K562 (cell line): ENCODE measurements around the gene TTLL10. TPM values are rescaled to one million over a fixed set of nuclear protein-coding genes. Genes with fewer than 3 reads are reported as not detected.

Experiments used
- ATAC-seq: fragments of 200-7000 bp; cut with Tn5 transposase; 3 replicates; pipeline ENCODE4 v1.9.1; 2020; ENCODE audit warnings: moderate library complexity
- BruUV-seq: library from RNA; stranded (reverse); fragments of 400-500 nt; replicated peaks from 2 replicates; lab custom pipeline; 2021; lab: Mats Ljungman, UMichigan
- CTCF ChIA-PET: fragments of 300-600 bp; formaldehyde crosslinking; extraction: SDS; loops from one replicate; lab custom pipeline; 2021; ENCODE audit warnings: low intra/inter-chr PET ratio; lab: Yijun Ruan, JAX
- POLR2A ChIA-PET: fragments of 300-600, 350-650 bp; sonication (Branson Sonifier 250); formaldehyde crosslinking; extraction: SDS; loops from one replicate; lab custom pipeline; 2021; ENCODE audit warnings: antibody characterized with exemption, inconsistent platforms; lab: Yijun Ruan, JAX
- DNase-seq, 4 experiments: peaks; one replicate each; pipeline versions ENCODE4 v3.0.0 to v3.0.0-alpha.2; 2011 to 2018; ENCODE audit warnings: low spot score in 3 of 4, mixed read lengths in 3 of 4; ENCODE audit errors: extremely low read depth in 1 of 4
- FAIRE-seq: peaks from 2 replicates; lab custom pipeline; 2011; peaks lifted over from hg19 to GRCh38; lab: Jason Lieb, UNC
- H2AFZ ChIP-seq: 2 replicates; pipeline ENCODE4 v1.6.0; 2011; ENCODE audit warnings: low read depth, low read length, control low read depth, inconsistent platforms
- H3K27ac ChIP-seq: fragments of 200-600 bp; 3 replicates; pipeline ENCODE4 v1.8.0; 2011; ENCODE audit warnings: low read depth, mild to moderate bottlenecking, control low read depth, inconsistent platforms, low read length, moderate library complexity, mixed read lengths; ENCODE audit errors: extremely low read depth
- H3K27me3 ChIP-seq, 2 experiments: fragments of 300-600 bp in 1 of 2; 2 replicates in 1 of 2; 3 replicates in 1 of 2; pipeline versions ENCODE4 v1.6.0 to v1.8.0; 2011; ENCODE audit warnings: inconsistent platforms in 2 of 2, low read length in 2 of 2, mild to moderate bottlenecking in 1 of 2, mixed read lengths in 1 of 2, moderate library complexity in 1 of 2; ENCODE audit not compliant: control insufficient read depth in 2 of 2, insufficient read depth in 2 of 2
- H3K36me3 ChIP-seq: fragments of 300-600 bp; 3 replicates; pipeline ENCODE4 v1.8.0; 2011; ENCODE audit warnings: mild to moderate bottlenecking, low read length, inconsistent platforms; ENCODE audit not compliant: control insufficient read depth, insufficient read depth
- H3K4me1 ChIP-seq, 2 experiments: fragments of 200-600 bp in 1 of 2; replicated peaks in 1 of 2; 2 replicates in 1 of 2; 3 replicates in 1 of 2; pipeline versions ENCODE4 v1.5.1 to v1.8.0; 2011; ENCODE audit warnings: inconsistent platforms in 2 of 2, low read length in 2 of 2, mild to moderate bottlenecking in 1 of 2, mixed read lengths in 1 of 2, moderate library complexity in 1 of 2; ENCODE audit not compliant: control insufficient read depth in 2 of 2, insufficient read depth in 2 of 2
- H3K4me2 ChIP-seq: 2 replicates; pipeline ENCODE4 v1.6.1; 2011; ENCODE audit warnings: low read length, control low read depth, inconsistent platforms, mixed read lengths; ENCODE audit not compliant: insufficient read depth
- H3K4me3 ChIP-seq: fragments of 200-600 bp; sonication (generic), shearing (Covaris generic); 2 replicates; pipeline ENCODE4 v1.5.1; 2016; ENCODE audit warnings: control low read depth, inconsistent platforms
- H3K79me2 ChIP-seq: fragments of 200-600 bp; 3 replicates; pipeline ENCODE4 v1.8.0; 2011; ENCODE audit warnings: low read length, inconsistent platforms; ENCODE audit not compliant: control insufficient read depth, insufficient read depth
- H3K9ac ChIP-seq, 2 experiments: 2 replicates each; pipeline versions ENCODE4 v1.6.0 to v1.6.1; 2011; ENCODE audit warnings: low read depth in 2 of 2, low read length in 2 of 2, control low read depth in 1 of 2, inconsistent platforms in 1 of 2, mild to moderate bottlenecking in 1 of 2, mixed read lengths in 1 of 2; ENCODE audit not compliant: insufficient read depth in 1 of 2
- H3K9me1 ChIP-seq: one replicate; pipeline ENCODE4 v1.6.0; 2011; ENCODE audit warnings: inconsistent platforms, mild to moderate bottlenecking, low read length, moderate library complexity; ENCODE audit not compliant: control insufficient read depth, insufficient read depth
- H3K9me3 ChIP-seq: replicated peaks from 2 replicates; pipeline ENCODE4 v1.5.1; 2011; ENCODE audit warnings: low read depth, low read length, inconsistent platforms; ENCODE audit not compliant: control insufficient read depth, insufficient read depth
- H4K20me1 ChIP-seq: replicated peaks from 2 replicates; pipeline ENCODE4 v1.6.1; 2011; ENCODE audit warnings: low read length, inconsistent platforms, mixed read lengths; ENCODE audit not compliant: control insufficient read depth, insufficient read depth
- ADNP ChIP-seq: fragments of 200-800 bp; sonication (Bioruptor generic); IDR thresholded peaks from 2 replicates; pipeline ENCODE4 v1.6.1; 2016; ENCODE audit warnings: missing genetic modification characterization, missing compliant biosample characterization
- CBFB ChIP-seq: sonication (generic); formaldehyde crosslinking; IDR thresholded peaks from 2 replicates; pipeline ENCODE4 v1.4.0; 2020; ENCODE audit warnings: mild to moderate bottlenecking, missing genetic modification reagents
- CC2D1A ChIP-seq: fragments of 450-650 bp; IDR thresholded peaks from 2 replicates; pipeline ENCODE4 v1.6.1; 2017; ENCODE audit warnings: mild to moderate bottlenecking
- CXXC5 ChIP-seq: fragments of 250-450 bp; sonication (Bioruptor Pico); IDR thresholded peaks from 2 replicates; pipeline ENCODE4 v1.8.0; 2022; ENCODE audit warnings: inconsistent platforms, mild to moderate bottlenecking, moderate library complexity
- ELF2 ChIP-seq: fragments of 250-450 bp; sonication (Bioruptor Pico); IDR thresholded peaks from 2 replicates; pipeline ENCODE4 v1.5.0; 2021; ENCODE audit warnings: mild to moderate bottlenecking
- GABPB2 ChIP-seq: fragments of 250-450 bp; sonication (Bioruptor Pico); conservative IDR thresholded peaks from 2 replicates; pipeline ENCODE4 v1.5.1; 2021; ENCODE audit warnings: mild to moderate bottlenecking
- KLF10 ChIP-seq: fragments of 250-450 bp; sonication (Bioruptor Pico); IDR thresholded peaks from 2 replicates; pipeline ENCODE4 v1.6.1; 2021; ENCODE audit warnings: matching md5 sums
- NCOA2 ChIP-seq, 2 experiments: fragments of 450-650 bp; IDR thresholded peaks; 2 replicates each; pipeline ENCODE4 v1.6.1; 2018; ENCODE audit warnings: mild to moderate bottlenecking in 2 of 2, moderate library complexity in 1 of 2; ENCODE audit not compliant: partially characterized antibody in 2 of 2
- NFIX ChIP-seq: fragments of 250-450 bp; sonication (Bioruptor Pico); IDR thresholded peaks from 2 replicates; pipeline ENCODE4 v1.4.0; 2020; ENCODE audit warnings: low read depth, mild to moderate bottlenecking, moderate library complexity
- OTX1 ChIP-seq: fragments of 450-650 bp; formaldehyde crosslinking; IDR thresholded peaks from 2 replicates; pipeline ENCODE4 v1.4.0; 2022; ENCODE audit warnings: mild to moderate bottlenecking
- RFX7 ChIP-seq: fragments of 250-450 bp; sonication (Bioruptor Pico); IDR thresholded peaks from 2 replicates; pipeline ENCODE4 v1.5.1; 2021; ENCODE audit warnings: mild to moderate bottlenecking
- SMAD2 ChIP-seq: fragments of 150-350 bp; IDR thresholded peaks from 2 replicates; pipeline ENCODE4 v1.6.1; 2014; ENCODE audit warnings: low read depth, mild to moderate bottlenecking, low read length
- TCFL5 ChIP-seq: fragments of 250-450 bp; sonication (Bioruptor Pico); conservative IDR thresholded peaks from 2 replicates; pipeline ENCODE4 v1.6.1; 2021; ENCODE audit warnings: mild to moderate bottlenecking, moderate library complexity, matching md5 sums
- ZBTB7A ChIP-seq: IDR thresholded peaks from 2 replicates; pipeline ENCODE4 v1.6.1; 2011; ENCODE audit warnings: low read depth, mild to moderate bottlenecking, low read length, moderate library complexity, borderline replicate concordance; ENCODE audit not compliant: control insufficient read depth
- ZNF175 ChIP-seq: fragments of 200-800 bp; sonication (Bioruptor generic); IDR thresholded peaks from 2 replicates; pipeline ENCODE4 v1.6.1; 2016; ENCODE audit warnings: low read depth, mild to moderate bottlenecking, missing genetic modification characterization, missing compliant biosample characterization
- ZNF3 ChIP-seq: fragments of 250-450 bp; sonication (Bioruptor Pico); IDR thresholded peaks from 2 replicates; pipeline ENCODE4 v1.5.0; 2021; ENCODE audit warnings: mild to moderate bottlenecking, moderate library complexity
- ZNF436 ChIP-seq: fragments of 250-450, 450-650 bp; sonication (Bioruptor Pico); formaldehyde crosslinking; IDR thresholded peaks from 2 replicates; pipeline ENCODE4 v1.7.0; 2020; ENCODE audit warnings: mild to moderate bottlenecking
- ZNF512 ChIP-seq: IDR thresholded peaks from 2 replicates; pipeline ENCODE4 v1.6.1; 2016; ENCODE audit warnings: missing genetic modification characterization, missing compliant biosample characterization
- WGBS: fragments of 100-300 bp; shearing (Covaris generic); methylation state at CpG from one replicate; pipeline ENCODE4 v1.1.6; 2016; ENCODE audit warnings: low coverage, mixed read lengths; ENCODE audit not compliant: insufficient coverage; ENCODE audit errors: missing lambda C conversion rate; 5-methylcytosine and 5-hydroxymethylcytosine counted together
- in situ Hi-C: fragments of 300-500 bp; cut with MboI; formaldehyde crosslinking; loops from 4 replicates; pipeline ENCODE4 v1.15.0; 2018; ENCODE audit warnings: inconsistent platforms, mixed read lengths
- intact Hi-C: fragments of 100-400 bp; cut with micrococcal nuclease; formaldehyde crosslinking; loops from 2 replicates; pipeline ENCODE4 v1.14.2; 2022
- polyA plus RNA-seq, 8 experiments: library from polyadenylated mRNA; depleted of rRNA in 4 of 8; stranded (reverse) in 5 of 8; unstranded in 3 of 8; fragments of >200 nt; fragmentation: Nextera tagmentation in 2 of 8; fragmentation: Illumina TruSeq in 1 of 8; extraction: Ambion mirVana in 2 of 8; extraction: Trizol in 1 of 8; gene quantifications; 2 replicates each; pipeline versions ENCODE4 v1.2.1 to v1.2.3, GENCODE V29; 2011 to 2014; ENCODE audit warnings: inconsistent platforms in 1 of 8, missing spikeins in 1 of 8
- total RNA-seq, 7 experiments: library from RNA; depleted of rRNA in 6 of 7; stranded (reverse); fragments of >200 nt in 6 of 7; fragmentation: Illumina TruSeq in 2 of 7; extraction: Trizol in 2 of 7; gene quantifications; 2 replicates each; pipeline versions ENCODE4 v1.2.1 to v1.2.3, GENCODE V29; 2011 to 2021; ENCODE audit warnings: low replicate concordance in 1 of 7

Gene TTLL10
- total and polyA plus RNA-seq, 9 of the 15 experiments (the other 6 are each of a cell fraction or from before 2014, with no cell fraction given) = not detected

GRCh38 chr1:1137256-1138045 is 36.2 kb upstream of the TTLL10 start:
- peak; percentile 29 for ATAC-seq
- ChIA-PET CTCF (no interaction called here), POLR2A (interaction anchor here (0.6 to 0.7 kb wide), 2 partner anchors 15 to 90 kb away, joined by 3 read pairs; no protein-coding TSS in a partner anchor)
- Histone ChIP-seq H3K27ac (no peak overlapping the region), H3K4me2 (no peak overlapping the region), H3K4me3 (no peak overlapping the region), H3K4me1 (peaks cover 16 to 79% of the 10 kb centered on the region in 2 experiments), H3K79me2 (no peaks in the 10 kb centered on the region), H2AFZ (no peak overlapping the region), H3K9me3 (no peaks in the 10 kb centered on the region), H3K9ac (peak overlapping the region in 1 of 2 experiments; percentile 20; a peak in 1 of 4 replicates), H3K27me3 (no peaks in the 10 kb centered on the region), H3K36me3 (no peaks in the 10 kb centered on the region), H4K20me1 (no peaks in the 10 kb centered on the region), H3K9me1 (no peaks in the 10 kb centered on the region)
- BruUV-seq = no TSS peak
- in situ Hi-C loops = no loop called here
- DNase-seq = peak in 3 of 4 experiments; percentile 53 to 70 (median 66)
- intact Hi-C loops = no loop called here
- 11% methylated on average over 17 of the region's 36 CpGs for WGBS
- peak; percentile 23 for FAIRE-seq
- TF ChIP-seq RFX7 (CRISPR knock-in tag) (no peak), ZBTB7A (peak; percentile 61; the same call in 1 of the 2 replicates), NCOA2 (IDR thresholded peaks at IDR 0.05; ENCODE audit: partially characterized antibody in 2 of 2) (no peak), TCFL5 (CRISPR knock-in tag) (no peak), OTX1 (CRISPR knock-in tag) (no peak), ZNF175 (CRISPR knock-in tag) (no peak), GABPB2 (CRISPR knock-in tag) (no peak), ZNF512 (tag) (no peak), ZNF3 (CRISPR knock-in tag) (no peak), ADNP (tag) (no peak), KLF10 (CRISPR knock-in tag) (no peak), SMAD2 (no peak), ZNF436 (CRISPR knock-in tag) (no peak), CXXC5 (CRISPR knock-in tag) (no peak), CBFB (no peak), ELF2 (CRISPR knock-in tag) (no peak), CC2D1A (no peak), NFIX (CRISPR knock-in tag) (no peak)
